Right lobe of liver (tissue), 6 donors: ENCODE measurements around the gene ZNF207. TPM values are rescaled to one million over a fixed set of nuclear protein-coding genes. Genes with fewer than 3 reads are reported as not detected.
"Not testable (repeated sequence)": the region's sequence is repeated elsewhere in the genome, so short reads cannot be mapped to it uniquely, and the experiment has no call there.

Experiments used
- ATAC-seq, 4 donors: fragments of 200-7000 bp; cut with Tn5 transposase; one replicate each; pipeline ENCODE4 v1.9.1; 2020; ENCODE audit warnings: mild to moderate bottlenecking in 4 of 4, moderate library complexity in 4 of 4
- DNase-seq, 3 donors: peaks; one replicate each; pipeline ENCODE4 v3.0.0-alpha.2; 2020
- H3K27ac ChIP-seq, 3 donors: fragments of 200-600 bp; one replicate each; pipeline ENCODE4 v1.8.0; 2022
- H3K27me3 ChIP-seq, 2 donors: fragments of 200-600 bp; one replicate each; pipeline ENCODE4 v1.8.0; 2022
- H3K36me3 ChIP-seq, 4 donors: fragments of 200-600 bp; sonication (generic) in 1 of 4; one replicate each; pipeline versions ENCODE4 v1.5.1 to v1.8.0; 2017 to 2022; ENCODE audit warnings: control low read depth in 1 of 4
- H3K4me1 ChIP-seq, 4 donors: fragments of 200-600 bp; sonication (generic) in 1 of 4; one replicate each; pipeline versions ENCODE4 v1.5.1 to v1.8.0; 2017 to 2022; ENCODE audit warnings: control low read depth in 1 of 4
- H3K4me3 ChIP-seq, 3 donors: fragments of 200-600 bp; one replicate each; pipeline ENCODE4 v1.8.0; 2022
- H3K9me3 ChIP-seq, 4 donors: fragments of 200-600 bp; sonication (generic) in 1 of 4; one replicate each; pipeline versions ENCODE4 v1.5.1 to v1.8.0; 2017 to 2022; ENCODE audit warnings: control low read depth in 1 of 4
- POLR2A ChIP-seq: fragments of 450-650 bp; IDR thresholded peaks from one replicate; pipeline ENCODE4 v1.6.1; 2017; ENCODE audit warnings: antibody characterized with exemption, mild to moderate bottlenecking
- WGBS: methylation state at CpG from one replicate; pipeline ENCODE4 v1.1.6; 2018; ENCODE audit warnings: low coverage, low lambda C conversion rate; ENCODE audit not compliant: insufficient coverage; ENCODE audit errors: missing lambda C conversion rate; 5-methylcytosine and 5-hydroxymethylcytosine counted together
- intact Hi-C, 2 donors: fragments of 100-400 bp; cut with DNase I; formaldehyde crosslinking; loops; one replicate each; pipeline versions ENCODE4 v1.11.2 to v1.14.1; 2022
- total RNA-seq, 6 experiments: library from RNA; depleted of rRNA in 2 of 6; stranded (reverse); fragments of >200 nt in 2 of 6; fragmentation: NEBNext Ultra II Directional in 3 of 6; extraction: Animal tissue kit (Norgen Biotek cat#: 25700) in 3 of 6; gene quantifications; one replicate each; pipeline versions ENCODE4 v1.1.0 to v1.2.4, GENCODE V29; 2016 to 2023
- TF ChIP-seq, protein P1 (sequence below), 4 donors: fragments of 200-600 bp in 3 of 4; fragments of 450-650 bp in 1 of 4; IDR thresholded peaks; one replicate each; pipeline versions ENCODE4 v1.5.1 to v1.8.0; 2016 to 2022; ENCODE audit warnings: antibody characterized with exemption in 4 of 4, mild to moderate bottlenecking in 2 of 4
- donor health status: DM: no; HTN: yes; CAD: no.
- donor health status: DM: no; HTN: no; CAD: no.
- donor health status: DM: no; HTN: no; CAD: no.
- donor health status: DM: no; HTN: yes; CAD: no.
- donor health status: DM: no; HTN: yes; CAD: no.

ZNF207 gene
- total RNA-seq, 6 experiments from 2014 or later = 48.0 to 91.1 (median 68.7) TPM

DNA sequence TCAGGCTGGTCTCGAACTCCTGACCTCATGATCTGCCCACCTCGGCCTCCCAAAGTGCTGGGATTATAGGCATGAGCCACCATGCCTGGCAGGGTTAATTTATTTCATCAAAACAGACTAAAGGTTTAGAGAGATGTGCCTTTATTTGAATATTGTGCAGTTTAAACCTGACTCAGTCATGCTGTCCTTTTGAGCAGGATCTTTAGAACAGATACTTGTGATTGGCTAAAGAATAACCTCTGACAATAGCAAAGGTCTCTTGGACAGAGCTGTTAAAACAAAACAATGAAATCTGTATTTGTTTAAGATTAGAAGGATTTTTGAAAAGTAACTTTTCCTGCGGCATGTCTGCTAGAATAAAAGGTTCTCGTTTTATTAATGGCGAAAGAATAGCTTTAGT, 36.0 kb downstream of the ZNF207 start:
- Histone ChIP-seq H3K27ac (peak overlapping the region in 1 of 3 donors; percentile 51), H3K9me3 (no peaks in the 10 kb centered on the region), H3K4me3 (no peak overlapping the region), H3K36me3 (peaks cover 0 to 5% (median 0%) of the 10 kb centered on the region in 4 donors), H3K27me3 (no peaks in the 10 kb centered on the region), H3K4me1 (peaks cover 0 to 38% (median 5%) of the 10 kb centered on the region in 4 donors)
- no peak for DNase-seq
- TF ChIP-seq, protein P1, sequence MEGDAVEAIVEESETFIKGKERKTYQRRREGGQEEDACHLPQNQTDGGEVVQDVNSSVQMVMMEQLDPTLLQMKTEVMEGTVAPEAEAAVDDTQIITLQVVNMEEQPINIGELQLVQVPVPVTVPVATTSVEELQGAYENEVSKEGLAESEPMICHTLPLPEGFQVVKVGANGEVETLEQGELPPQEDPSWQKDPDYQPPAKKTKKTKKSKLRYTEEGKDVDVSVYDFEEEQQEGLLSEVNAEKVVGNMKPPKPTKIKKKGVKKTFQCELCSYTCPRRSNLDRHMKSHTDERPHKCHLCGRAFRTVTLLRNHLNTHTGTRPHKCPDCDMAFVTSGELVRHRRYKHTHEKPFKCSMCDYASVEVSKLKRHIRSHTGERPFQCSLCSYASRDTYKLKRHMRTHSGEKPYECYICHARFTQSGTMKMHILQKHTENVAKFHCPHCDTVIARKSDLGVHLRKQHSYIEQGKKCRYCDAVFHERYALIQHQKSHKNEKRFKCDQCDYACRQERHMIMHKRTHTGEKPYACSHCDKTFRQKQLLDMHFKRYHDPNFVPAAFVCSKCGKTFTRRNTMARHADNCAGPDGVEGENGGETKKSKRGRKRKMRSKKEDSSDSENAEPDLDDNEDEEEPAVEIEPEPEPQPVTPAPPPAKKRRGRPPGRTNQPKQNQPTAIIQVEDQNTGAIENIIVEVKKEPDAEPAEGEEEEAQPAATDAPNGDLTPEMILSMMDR (IDR thresholded peaks at IDR 0.05) = no peak
- no peak for TF ChIP-seq POLR2A
- WGBS = 27% methylated on average over 4 of the region's 5 CpGs
- intact Hi-C loops = no loop called here
- peak; percentile 45 to 76 (median 52) for ATAC-seq

DNA sequence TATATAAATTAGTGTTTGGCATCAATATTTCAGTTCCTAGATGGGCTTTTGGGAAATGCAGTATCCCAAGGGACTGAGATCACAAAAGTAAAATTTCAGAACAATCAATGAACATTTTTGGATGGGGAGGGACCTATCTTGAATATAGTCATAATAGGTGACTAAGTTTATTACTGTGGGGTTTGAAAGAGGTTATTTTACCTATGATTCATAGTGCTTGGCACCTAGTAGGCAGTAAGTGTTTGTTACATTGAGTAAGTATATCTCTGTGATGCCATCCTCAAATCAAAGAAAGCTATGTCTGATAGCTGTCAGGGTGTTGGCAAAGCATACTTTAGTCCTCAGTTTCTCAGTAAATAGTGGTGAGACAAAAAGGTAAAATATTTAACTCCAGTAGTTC, 36.9 kb downstream of the ZNF207 start:
- Histone ChIP-seq H3K4me1 (peaks cover 0 to 38% (median 5%) of the 10 kb centered on the region in 4 donors), H3K27me3 (no peaks in the 10 kb centered on the region), H3K9me3 (no peaks in the 10 kb centered on the region), H3K27ac (peak overlapping the region in 1 of 3 donors; percentile 51), H3K36me3 (peaks cover 0 to 5% (median 0%) of the 10 kb centered on the region in 4 donors), H3K4me3 (no peak overlapping the region)
- TF ChIP-seq POLR2A = no peak
- TF ChIP-seq, protein P1 (IDR thresholded peaks at IDR 0.05) = no peak
- ATAC-seq = peak in 1 of 4 donors; percentile 14
- no peak for DNase-seq
- intact Hi-C loops = no loop called here

DNA sequence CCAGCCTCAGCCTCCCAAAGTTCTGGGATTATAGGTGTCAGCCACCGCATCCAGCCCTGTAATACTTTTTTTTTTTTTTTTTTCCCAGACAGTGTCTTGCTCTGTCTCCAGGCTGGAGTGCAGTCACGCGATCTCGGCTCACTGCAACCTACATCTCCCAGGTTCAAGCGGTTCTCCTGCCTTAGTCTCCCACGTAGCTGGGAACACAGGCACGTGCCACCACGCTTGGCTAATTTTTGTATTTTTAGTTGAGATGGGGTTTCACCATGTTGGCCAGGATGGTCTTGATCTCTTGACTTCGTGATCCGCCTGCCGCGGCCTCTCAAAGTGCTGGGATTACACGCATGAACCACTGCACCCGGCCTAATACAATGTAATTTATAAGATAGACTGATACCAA, 38.2 kb downstream of the ZNF207 start:
- ATAC-seq, H3K4me3 ChIP-seq, H3K9me3 ChIP-seq, H3K36me3 ChIP-seq, DNase-seq, H3K27me3 ChIP-seq, H3K27ac ChIP-seq, intact Hi-C loops: not testable (repeated sequence)
- H3K4me1 ChIP-seq = peaks cover 0 to 33% (median 5%) of the 10 kb centered on the region in 4 donors
- WGBS = 97% methylated on average over 13 of the region's 14 CpGs

DNA sequence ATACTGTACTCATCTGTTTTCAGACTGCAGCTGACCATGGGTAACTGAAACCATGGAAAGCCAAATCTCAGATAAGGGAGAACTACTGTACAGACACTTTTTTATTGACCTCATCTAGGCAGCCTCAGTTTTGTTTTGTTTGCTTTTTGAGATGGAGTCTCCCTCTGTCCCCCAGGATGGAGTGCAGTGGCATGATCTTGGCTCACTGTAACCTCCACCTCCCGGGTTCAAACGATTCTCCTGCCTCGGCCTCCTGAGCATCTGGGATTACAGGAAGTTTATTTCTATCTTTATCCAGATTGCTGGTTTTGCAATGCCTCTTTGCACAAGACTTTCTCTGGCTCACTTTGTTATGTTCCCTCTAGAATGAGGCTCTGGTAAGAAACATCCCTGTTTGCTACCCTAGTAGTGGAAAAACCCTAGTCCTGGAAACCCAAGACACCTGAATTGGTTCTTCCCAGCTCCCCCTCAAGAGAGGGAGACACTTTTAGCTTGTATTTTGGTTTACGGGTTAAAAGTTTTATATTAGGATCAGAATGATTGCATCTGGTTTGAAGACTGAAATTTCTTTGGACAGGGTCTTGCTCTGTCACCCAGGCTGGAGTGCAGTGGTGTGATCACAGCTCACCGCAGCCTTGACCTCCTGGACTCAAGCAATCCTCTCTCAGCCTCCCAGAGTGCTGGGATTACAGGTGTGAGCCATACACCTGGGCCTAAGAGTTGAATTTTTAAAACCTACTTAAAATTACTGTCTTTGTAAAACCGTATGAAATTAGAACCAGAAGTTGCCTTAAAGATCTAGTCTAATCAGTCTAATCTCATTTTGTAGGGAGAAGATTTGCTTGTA, 38.9 kb downstream of the ZNF207 start:
- ATAC-seq (no peak), DNase-seq (no peak)
- Histone ChIP-seq H3K36me3 (no peaks in the 10 kb centered on the region), H3K27ac (peak overlapping the region in 1 of 3 donors; percentile 14), H3K4me3 (no peak overlapping the region), H3K27me3 (no peaks in the 10 kb centered on the region), H3K4me1 (peaks cover 0 to 33% (median 5%) of the 10 kb centered on the region in 4 donors), H3K9me3 (no peaks in the 10 kb centered on the region)
- intact Hi-C loops = no loop called here
- WGBS = 66% methylated on average over 6 of the region's 6 CpGs
- TF ChIP-seq, protein P1 (IDR thresholded peaks at IDR 0.05) = no peak
- no peak for TF ChIP-seq POLR2A

DNA sequence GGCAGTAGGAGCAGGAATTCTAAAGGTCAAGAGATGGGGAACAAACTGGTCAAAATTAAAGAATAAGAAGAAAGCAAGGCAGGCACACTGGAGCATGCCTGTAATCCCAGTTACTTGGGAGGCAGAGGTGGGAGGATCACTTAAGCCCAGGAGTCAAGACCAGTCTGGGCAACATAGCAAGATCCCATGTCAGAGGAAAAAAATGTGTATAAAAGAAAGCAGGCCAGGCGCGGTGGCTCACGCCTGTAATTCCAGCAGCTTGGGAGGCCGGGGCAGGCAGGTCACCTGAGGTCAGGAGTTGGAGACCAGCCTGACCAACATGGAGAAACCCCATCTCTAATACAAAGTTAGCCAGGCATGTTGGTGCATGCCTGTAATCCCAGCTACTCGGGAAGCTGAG, 43.9 kb downstream of the ZNF207 start:
- no peak for TF ChIP-seq POLR2A
- TF ChIP-seq, protein P1 (IDR thresholded peaks at IDR 0.05) = no peak
- Histone ChIP-seq H3K9me3 (no peaks in the 10 kb centered on the region), H3K36me3 (peaks cover 0 to 2% (median 0%) of the 10 kb centered on the region in 4 donors), H3K27me3 (no peaks in the 10 kb centered on the region), H3K4me1 (peaks cover 0 to 6% (median 0%) of the 10 kb centered on the region in 4 donors), H3K4me3 (no peak overlapping the region), H3K27ac (no peak overlapping the region)
- ATAC-seq = no peak
- DNase-seq = no peak
- intact Hi-C loops = no loop called here
- 100% methylated on average over 3 of the region's 5 CpGs for WGBS
